HL-60 (cell line): ENCODE measurements around the gene ITGB3.

Experiments used
- DNase-seq, 2 experiments: peaks; one replicate each; pipeline ENCODE4 v3.0.0-alpha.2; 2010 to 2020; ENCODE audit warnings: low read depth in 1 of 2, low spot score in 1 of 2
- H3K27ac ChIP-seq: fragments of 250-450 bp; sonication (Bioruptor Pico); replicated peaks from 2 replicates; pipeline ENCODE4 v1.5.1; 2020; ENCODE audit warnings: mild to moderate bottlenecking, moderate library complexity
- H3K27me3 ChIP-seq: fragments of 250-450 bp; sonication (Bioruptor Pico); 2 replicates; pipeline ENCODE4 v1.5.1; 2021; ENCODE audit warnings: mild to moderate bottlenecking, moderate library complexity; ENCODE audit not compliant: insufficient read depth, poor library complexity, severe bottlenecking
- H3K4me3 ChIP-seq: replicated peaks from 2 replicates; pipeline ENCODE4 v1.5.1; 2011; ENCODE audit warnings: mild to moderate bottlenecking, control low read depth, low read length; ENCODE audit not compliant: insufficient read depth
- GABPA ChIP-seq: IDR thresholded peaks from 2 replicates; pipeline ENCODE4 v1.6.1; 2012; ENCODE audit warnings: low read depth
- POLR2AphosphoS5 ChIP-seq: IDR thresholded peaks from 2 replicates; pipeline ENCODE4 v1.6.1; 2012; ENCODE audit warnings: low read depth
- SPI1 ChIP-seq: IDR thresholded peaks from 2 replicates; pipeline ENCODE4 v1.6.1; 2012; ENCODE audit warnings: low read depth, mild to moderate bottlenecking, borderline replicate concordance
- TF ChIP-seq, protein P1 (sequence below): IDR thresholded peaks from 2 replicates; pipeline ENCODE4 v1.6.1; 2012; ENCODE audit warnings: low read depth; ENCODE audit not compliant: insufficient replicate concordance
- TF ChIP-seq, protein P2 (sequence below): IDR thresholded peaks from one replicate; pipeline ENCODE4 v1.5.1; 2011; ENCODE audit warnings: low read length, control low read depth, inconsistent platforms; ENCODE audit not compliant: insufficient read depth

The ITGB3 gene

DNA sequence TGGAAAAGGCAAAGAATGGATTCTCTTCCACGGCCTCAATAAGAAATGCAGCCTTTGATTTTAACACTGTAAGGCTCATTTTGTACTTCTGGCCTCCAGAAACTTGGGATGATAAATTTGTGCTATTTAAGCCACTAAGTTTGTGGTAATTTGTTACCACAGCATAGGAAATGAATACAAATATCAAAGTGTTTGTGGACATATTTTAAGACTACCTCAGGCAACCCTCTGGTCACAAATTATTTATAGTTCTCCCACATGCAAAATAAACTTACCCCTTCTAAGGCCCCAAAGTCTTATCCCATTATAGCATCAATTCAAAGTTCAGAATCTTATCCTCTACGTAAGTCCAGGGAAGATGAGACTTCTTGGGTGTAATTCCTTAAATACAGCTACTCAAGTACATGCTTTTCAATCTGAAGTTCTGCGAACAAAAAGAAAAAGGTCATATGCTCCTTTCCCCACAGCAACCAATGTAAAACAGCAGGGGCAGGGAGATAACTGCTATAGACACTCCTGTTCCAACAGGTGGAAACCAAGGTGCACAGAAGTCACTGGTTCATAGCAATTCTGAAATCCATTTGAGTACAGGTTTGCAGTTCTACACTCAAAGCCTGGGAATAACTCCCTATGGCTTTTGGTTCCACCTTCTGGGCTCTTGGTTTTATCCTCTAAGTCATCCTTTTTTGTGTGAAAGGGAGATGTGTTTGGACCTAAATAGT lies 64.7 kb downstream of the ITGB3 start:
- no peak for DNase-seq
- peaks cover 10% of the 10 kb centered on the region for H3K27me3 ChIP-seq
- TF ChIP-seq POLR2AphosphoS5 = no peak
- TF ChIP-seq GABPA = no peak
- TF ChIP-seq, protein P1, sequence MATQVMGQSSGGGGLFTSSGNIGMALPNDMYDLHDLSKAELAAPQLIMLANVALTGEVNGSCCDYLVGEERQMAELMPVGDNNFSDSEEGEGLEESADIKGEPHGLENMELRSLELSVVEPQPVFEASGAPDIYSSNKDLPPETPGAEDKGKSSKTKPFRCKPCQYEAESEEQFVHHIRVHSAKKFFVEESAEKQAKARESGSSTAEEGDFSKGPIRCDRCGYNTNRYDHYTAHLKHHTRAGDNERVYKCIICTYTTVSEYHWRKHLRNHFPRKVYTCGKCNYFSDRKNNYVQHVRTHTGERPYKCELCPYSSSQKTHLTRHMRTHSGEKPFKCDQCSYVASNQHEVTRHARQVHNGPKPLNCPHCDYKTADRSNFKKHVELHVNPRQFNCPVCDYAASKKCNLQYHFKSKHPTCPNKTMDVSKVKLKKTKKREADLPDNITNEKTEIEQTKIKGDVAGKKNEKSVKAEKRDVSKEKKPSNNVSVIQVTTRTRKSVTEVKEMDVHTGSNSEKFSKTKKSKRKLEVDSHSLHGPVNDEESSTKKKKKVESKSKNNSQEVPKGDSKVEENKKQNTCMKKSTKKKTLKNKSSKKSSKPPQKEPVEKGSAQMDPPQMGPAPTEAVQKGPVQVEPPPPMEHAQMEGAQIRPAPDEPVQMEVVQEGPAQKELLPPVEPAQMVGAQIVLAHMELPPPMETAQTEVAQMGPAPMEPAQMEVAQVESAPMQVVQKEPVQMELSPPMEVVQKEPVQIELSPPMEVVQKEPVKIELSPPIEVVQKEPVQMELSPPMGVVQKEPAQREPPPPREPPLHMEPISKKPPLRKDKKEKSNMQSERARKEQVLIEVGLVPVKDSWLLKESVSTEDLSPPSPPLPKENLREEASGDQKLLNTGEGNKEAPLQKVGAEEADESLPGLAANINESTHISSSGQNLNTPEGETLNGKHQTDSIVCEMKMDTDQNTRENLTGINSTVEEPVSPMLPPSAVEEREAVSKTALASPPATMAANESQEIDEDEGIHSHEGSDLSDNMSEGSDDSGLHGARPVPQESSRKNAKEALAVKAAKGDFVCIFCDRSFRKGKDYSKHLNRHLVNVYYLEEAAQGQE = no peak
- TF ChIP-seq, protein P2, sequence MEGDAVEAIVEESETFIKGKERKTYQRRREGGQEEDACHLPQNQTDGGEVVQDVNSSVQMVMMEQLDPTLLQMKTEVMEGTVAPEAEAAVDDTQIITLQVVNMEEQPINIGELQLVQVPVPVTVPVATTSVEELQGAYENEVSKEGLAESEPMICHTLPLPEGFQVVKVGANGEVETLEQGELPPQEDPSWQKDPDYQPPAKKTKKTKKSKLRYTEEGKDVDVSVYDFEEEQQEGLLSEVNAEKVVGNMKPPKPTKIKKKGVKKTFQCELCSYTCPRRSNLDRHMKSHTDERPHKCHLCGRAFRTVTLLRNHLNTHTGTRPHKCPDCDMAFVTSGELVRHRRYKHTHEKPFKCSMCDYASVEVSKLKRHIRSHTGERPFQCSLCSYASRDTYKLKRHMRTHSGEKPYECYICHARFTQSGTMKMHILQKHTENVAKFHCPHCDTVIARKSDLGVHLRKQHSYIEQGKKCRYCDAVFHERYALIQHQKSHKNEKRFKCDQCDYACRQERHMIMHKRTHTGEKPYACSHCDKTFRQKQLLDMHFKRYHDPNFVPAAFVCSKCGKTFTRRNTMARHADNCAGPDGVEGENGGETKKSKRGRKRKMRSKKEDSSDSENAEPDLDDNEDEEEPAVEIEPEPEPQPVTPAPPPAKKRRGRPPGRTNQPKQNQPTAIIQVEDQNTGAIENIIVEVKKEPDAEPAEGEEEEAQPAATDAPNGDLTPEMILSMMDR = no peak
- no peak for TF ChIP-seq SPI1
- no peak overlapping the region for H3K27ac ChIP-seq
- no peak overlapping the region for H3K4me3 ChIP-seq

DNA sequence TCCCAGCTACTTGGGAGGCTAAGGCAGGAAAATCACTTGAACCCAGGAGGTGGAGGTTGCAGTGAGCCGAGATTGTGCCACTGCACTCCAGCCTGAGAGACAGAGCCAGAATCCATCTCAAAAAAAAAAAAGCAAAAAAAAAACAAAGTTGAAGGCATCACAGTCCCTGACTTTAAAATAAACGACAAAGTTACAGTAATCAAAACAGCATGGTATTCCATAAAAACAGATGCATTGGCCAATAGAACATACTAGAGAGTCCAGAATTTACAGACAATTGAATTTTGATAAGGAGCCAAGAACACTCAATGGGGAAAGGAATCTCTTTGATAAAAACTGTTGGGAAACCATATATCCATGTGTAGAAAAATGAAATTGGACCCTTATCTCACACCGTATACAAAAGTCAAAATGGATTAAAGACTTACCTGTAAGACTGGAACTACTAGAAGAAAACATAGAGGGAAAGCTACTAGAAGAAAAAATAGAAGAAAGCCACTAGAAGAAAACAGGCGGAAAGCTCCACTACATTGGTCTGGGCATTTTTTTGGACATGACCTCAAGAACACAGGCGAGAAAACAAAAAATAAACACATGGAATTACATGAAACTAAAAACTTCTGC lies 67.4 kb downstream of the ITGB3 start:
- TF ChIP-seq, protein P1 = no peak
- TF ChIP-seq, protein P2 = no peak
- TF ChIP-seq POLR2AphosphoS5 (no peak), SPI1 (no peak), GABPA (no peak)
- H3K27ac ChIP-seq = no peak overlapping the region
- no peak for DNase-seq
- peaks cover 12% of the 10 kb centered on the region for H3K27me3 ChIP-seq
- H3K4me3 ChIP-seq = no peak overlapping the region

DNA sequence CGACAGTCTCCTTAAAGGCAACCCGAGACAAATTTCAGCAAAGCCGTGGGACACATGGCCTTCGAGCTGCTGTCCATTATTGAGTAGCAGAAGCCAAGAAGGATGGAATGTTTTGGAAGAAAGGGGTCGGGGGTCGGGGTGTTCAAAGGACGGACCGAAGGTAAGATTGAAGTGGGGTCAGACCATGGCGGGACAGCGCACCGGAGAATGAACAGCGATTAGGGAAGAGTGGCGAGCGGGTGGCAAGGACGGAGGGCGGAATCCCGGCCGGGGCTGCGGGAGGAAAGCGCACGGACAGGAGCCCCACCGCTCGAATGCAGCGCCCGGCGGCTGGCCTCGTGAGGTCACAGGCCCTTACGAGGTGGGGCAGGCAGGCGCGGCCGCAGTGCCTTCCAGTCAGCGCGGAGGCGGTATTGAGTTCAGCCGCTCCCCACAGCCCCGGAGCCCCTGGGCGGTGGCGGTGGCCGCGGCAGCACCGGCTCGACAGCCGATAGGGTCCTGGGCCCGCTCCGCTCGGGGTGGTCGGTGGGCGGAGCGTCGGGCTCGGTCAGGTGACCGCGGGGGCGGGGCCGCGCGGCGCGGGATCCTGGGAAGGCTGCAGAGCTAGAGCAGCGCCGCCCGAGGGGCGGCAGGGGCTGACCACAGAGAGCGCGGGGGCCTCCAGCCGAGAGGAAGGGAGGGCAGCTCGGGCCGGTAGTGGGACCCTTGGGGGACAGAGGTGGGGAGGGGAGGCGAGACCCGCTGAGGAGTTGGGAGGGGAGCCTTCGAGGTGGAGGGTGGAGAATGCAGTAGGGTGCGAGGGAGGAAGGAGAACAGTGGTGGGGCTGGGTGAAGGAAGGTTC lies 70.0 kb downstream of the ITGB3 start, which contains the start of gene EFCAB13:
Gene EFCAB13 (plus strand): TSS at position 574 of the 842 bp plus-strand sequence. CDS start 4,399 bp downstream, outside the sequence.
- Histone ChIP-seq H3K27me3 (peaks cover 5% of the 10 kb centered on the region), H3K4me3 (peak within 1 kb of the TSS; percentile 67), H3K27ac (no peak within 1 kb of the TSS; the same call in 1 of the 2 replicates)
- DNase-seq = peak; percentile 30 to 63
- TF ChIP-seq, protein P2 = no peak
- peak; percentile 25 for TF ChIP-seq POLR2AphosphoS5
